B cell (primary cell): ENCODE data around the gene LIPF. TPM values are rescaled to one million over a fixed set of nuclear protein-coding genes. Genes with fewer than 3 reads are reported as not detected.

Source experiments
- ATAC-seq: fragments of 200-7000 bp; cut with Tn5 transposase; one replicate; pipeline ENCODE4 v1.10.0; 2021; ENCODE audit warnings: low read depth, mild to moderate bottlenecking, moderate number of reproducible peaks, moderate library complexity
- CTCF ChIA-PET: fragments of 350-600 bp; sonication (Branson Sonifier 250); formaldehyde crosslinking; loops from one replicate; lab custom pipeline; 2021; ENCODE audit warnings: antibody characterized with exemption, inconsistent platforms; lab: Charles Lee
- POLR2A ChIA-PET: fragments of 350-600 bp; sonication (Branson Sonifier 250); formaldehyde crosslinking; loops from one replicate; lab custom pipeline; 2021; ENCODE audit warnings: antibody characterized with exemption; lab: Charles Lee
- DNase-seq: peaks from one replicate; pipeline ENCODE4 v3.0.0; 2013
- H2AFZ ChIP-seq: 2 replicates; pipeline ENCODE4 v1.6.1; 2012; ENCODE audit warnings: mild to moderate bottlenecking, low read depth, low read length; ENCODE audit not compliant: insufficient read depth, poor library complexity, severe bottlenecking
- H3K27ac ChIP-seq, 2 donors: 1 replicate in 1 of 2; 2 replicates in 1 of 2; pipeline ENCODE4 v1.5.1; 2012 to 2013; ENCODE audit warnings: low read length in 2 of 2, mild to moderate bottlenecking in 2 of 2, moderate library complexity in 1 of 2
- H3K27me3 ChIP-seq, 4 experiments: fragments of 200-600 bp in 1 of 4; sonication (generic) in 1 of 4; replicated peaks in 1 of 4; 1 replicate in 2 of 4; 2 replicates in 2 of 4; pipeline versions ENCODE4 v1.6.1 to v1.7.0; 2013 to 2016; ENCODE audit warnings: low read length in 3 of 4, mild to moderate bottlenecking in 2 of 4, mixed read lengths in 1 of 4, moderate library complexity in 1 of 4; ENCODE audit not compliant: insufficient read depth in 4 of 4, control insufficient read depth in 3 of 4; ENCODE audit errors: control extremely low read depth in 1 of 4
- H3K36me3 ChIP-seq, 2 experiments: replicated peaks in 1 of 2; 1 replicate in 1 of 2; 2 replicates in 1 of 2; pipeline versions ENCODE4 v1.6.1 to v1.7.1; 2013; ENCODE audit warnings: low read length in 1 of 2; ENCODE audit not compliant: insufficient read depth in 2 of 2, control insufficient read depth in 1 of 2; ENCODE audit errors: control extremely low read depth in 1 of 2, extremely low read depth in 1 of 2
- H3K4me1 ChIP-seq, 2 donors: fragments of 200-600 bp in 1 of 2; sonication (generic) in 1 of 2; 1 replicate in 1 of 2; 2 replicates in 1 of 2; pipeline versions ENCODE4 v1.5.1 to v1.6.1; 2013 to 2017; ENCODE audit warnings: low read length in 2 of 2; ENCODE audit not compliant: control insufficient read depth in 2 of 2, insufficient read depth in 2 of 2
- H3K4me2 ChIP-seq: replicated peaks from 2 replicates; pipeline ENCODE3; 2012; ENCODE audit warnings: mild to moderate bottlenecking, low read depth, low read length; ENCODE audit not compliant: poor library complexity, severe bottlenecking
- H3K4me3 ChIP-seq, 5 experiments: fragments of 200-600 bp in 1 of 5; sonication (generic) in 1 of 5; 1 replicate in 3 of 5; 2 replicates in 2 of 5; pipeline versions ENCODE4 v1.5.1 to v1.7.0; 2011 to 2016; ENCODE audit warnings: low read length in 4 of 5, mild to moderate bottlenecking in 4 of 5, low read depth in 2 of 5, control low read depth in 1 of 5, moderate library complexity in 1 of 5; ENCODE audit not compliant: insufficient read depth in 1 of 5; ENCODE audit errors: control extremely low read depth in 1 of 5, extremely low read depth in 1 of 5
- H3K79me2 ChIP-seq: fragments of 200-600 bp; sonication (generic); one replicate; pipeline ENCODE4 v1.6.0; 2016; ENCODE audit warnings: low read length; ENCODE audit not compliant: control insufficient read depth, insufficient read depth
- H3K9ac ChIP-seq: fragments of 200-600 bp; sonication (generic); 2 replicates; pipeline ENCODE4 v1.6.1; 2017; ENCODE audit warnings: mild to moderate bottlenecking, low read length, moderate library complexity
- H3K9me3 ChIP-seq, 3 donors: one replicate each; pipeline versions ENCODE4 v1.6.1 to v1.7.1; 2013; ENCODE audit warnings: low read length in 2 of 3; ENCODE audit not compliant: control insufficient read depth in 2 of 3, insufficient read depth in 1 of 3; ENCODE audit errors: control extremely low read depth in 1 of 3
- H4K20me1 ChIP-seq: 2 replicates; pipeline ENCODE4 v1.6.0; 2012; ENCODE audit warnings: mild to moderate bottlenecking, low read length; ENCODE audit not compliant: insufficient read depth, control insufficient read depth, poor library complexity, severe bottlenecking
- H3K27ac Mint-ChIP-seq: one replicate; pipeline ENCODE4 v1.8.0; 2021; ENCODE audit warnings: mixed read lengths
- H3K27me3 Mint-ChIP-seq: one replicate; pipeline ENCODE4 v1.8.0; 2021; ENCODE audit warnings: mixed read lengths
- H3K4me1 Mint-ChIP-seq: one replicate; pipeline ENCODE4 v1.8.0; 2021; ENCODE audit warnings: mixed read lengths
- H3K4me3 Mint-ChIP-seq: one replicate; pipeline ENCODE4 v1.8.0; 2021; ENCODE audit warnings: mixed read lengths
- H3K9me3 Mint-ChIP-seq: one replicate; pipeline ENCODE4 v1.8.0; 2022; ENCODE audit warnings: mixed read lengths; ENCODE audit not compliant: insufficient read depth
- EZH2 ChIP-seq: IDR thresholded peaks from 2 replicates; pipeline ENCODE4 v1.6.1; 2012; ENCODE audit warnings: borderline replicate concordance, low read depth, mild to moderate bottlenecking, moderate library complexity, low read length; ENCODE audit not compliant: insufficient read depth, poor library complexity, severe bottlenecking
- WGBS: methylation state at CpG from one replicate; pipeline ENCODE4 v1.1.5; 2013; ENCODE audit warnings: missing lambda C conversion rate; ENCODE audit not compliant: insufficient coverage; 5-methylcytosine and 5-hydroxymethylcytosine counted together
- intact Hi-C: fragments of 100-400 bp; cut with micrococcal nuclease; formaldehyde crosslinking; loops from one replicate; pipeline ENCODE4 v1.10.0; 2022
- polyA plus RNA-seq: library from polyadenylated mRNA; depleted of rRNA; stranded (reverse); fragments of >200 nt; gene quantifications from 2 replicates; pipeline ENCODE4 v1.2.3, GENCODE V29; 2012
- total RNA-seq, 2 donors: library from RNA; stranded (reverse); fragments of 120-200 nt in 1 of 2; gene quantifications; 1 replicate in 1 of 2; 2 replicates in 1 of 2; pipeline versions ENCODE4 v1.2.3 to v1.2.4, GENCODE V29; 2013 to 2022
- TF ChIP-seq, protein P1 (sequence below): fragments of 200-600 bp; IDR thresholded peaks from one replicate; pipeline ENCODE4 v1.8.0; 2022; ENCODE audit warnings: antibody characterized with exemption, mild to moderate bottlenecking

The LIPF gene
- total and polyA plus RNA-seq, 2 donors (not counting 1 experiment from before 2014, with no cell fraction given): not detected

DNA sequence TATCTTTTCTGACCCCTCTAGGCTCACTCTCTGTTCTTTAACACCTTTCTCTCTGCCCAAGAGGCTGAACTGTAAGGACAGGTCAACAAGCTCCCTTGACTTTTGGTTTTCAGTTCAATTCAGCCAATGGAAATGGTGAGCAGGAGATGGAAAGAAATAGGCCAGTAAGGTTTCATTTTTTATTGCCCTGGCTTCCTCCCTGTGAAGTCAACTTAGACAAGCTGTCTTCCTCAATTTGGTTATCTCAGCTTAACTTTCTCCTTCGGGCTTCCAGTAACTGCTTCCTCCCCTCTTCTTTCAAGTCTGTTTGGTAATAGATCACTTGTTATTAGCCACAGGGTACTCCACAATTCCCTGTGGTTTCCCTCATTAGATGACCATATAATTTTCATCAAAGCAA lies 61.6 kb downstream of the LIPF start:
- CTCF ChIA-PET: no interaction called here
- H3K4me1 ChIP-seq: no peaks in the 10 kb centered on the region
- no peak for ATAC-seq
- no peak for DNase-seq
- TF ChIP-seq, protein P1, sequence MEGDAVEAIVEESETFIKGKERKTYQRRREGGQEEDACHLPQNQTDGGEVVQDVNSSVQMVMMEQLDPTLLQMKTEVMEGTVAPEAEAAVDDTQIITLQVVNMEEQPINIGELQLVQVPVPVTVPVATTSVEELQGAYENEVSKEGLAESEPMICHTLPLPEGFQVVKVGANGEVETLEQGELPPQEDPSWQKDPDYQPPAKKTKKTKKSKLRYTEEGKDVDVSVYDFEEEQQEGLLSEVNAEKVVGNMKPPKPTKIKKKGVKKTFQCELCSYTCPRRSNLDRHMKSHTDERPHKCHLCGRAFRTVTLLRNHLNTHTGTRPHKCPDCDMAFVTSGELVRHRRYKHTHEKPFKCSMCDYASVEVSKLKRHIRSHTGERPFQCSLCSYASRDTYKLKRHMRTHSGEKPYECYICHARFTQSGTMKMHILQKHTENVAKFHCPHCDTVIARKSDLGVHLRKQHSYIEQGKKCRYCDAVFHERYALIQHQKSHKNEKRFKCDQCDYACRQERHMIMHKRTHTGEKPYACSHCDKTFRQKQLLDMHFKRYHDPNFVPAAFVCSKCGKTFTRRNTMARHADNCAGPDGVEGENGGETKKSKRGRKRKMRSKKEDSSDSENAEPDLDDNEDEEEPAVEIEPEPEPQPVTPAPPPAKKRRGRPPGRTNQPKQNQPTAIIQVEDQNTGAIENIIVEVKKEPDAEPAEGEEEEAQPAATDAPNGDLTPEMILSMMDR: no peak
- TF ChIP-seq EZH2: no peak
- peak overlapping the region; percentile 43 for H2AFZ ChIP-seq
- H3K4me3 ChIP-seq: no peak overlapping the region
- no CpG with 5 or more reads among the region's 1 CpG for WGBS
- no peaks in the 10 kb centered on the region for H3K79me2 ChIP-seq
- H3K4me2 ChIP-seq: no peak overlapping the region
- no peaks in the 10 kb centered on the region for H3K27me3 ChIP-seq
- H3K27me3 Mint-ChIP-seq: no peaks in the 10 kb centered on the region
- POLR2A ChIA-PET: no interaction called here
- H3K9me3 ChIP-seq: no peaks in the 10 kb centered on the region
- intact Hi-C loops: no loop called here
- H3K27ac Mint-ChIP-seq: no peak overlapping the region
- H4K20me1 ChIP-seq: no peaks in the 10 kb centered on the region
- no peak overlapping the region for H3K27ac ChIP-seq
- peaks cover 6% of the 10 kb centered on the region for H3K4me1 Mint-ChIP-seq
- H3K4me3 Mint-ChIP-seq: no peak overlapping the region
- H3K9me3 Mint-ChIP-seq: no peaks in the 10 kb centered on the region
- no peak overlapping the region for H3K9ac ChIP-seq
- H3K36me3 ChIP-seq: no peaks in the 10 kb centered on the region

DNA sequence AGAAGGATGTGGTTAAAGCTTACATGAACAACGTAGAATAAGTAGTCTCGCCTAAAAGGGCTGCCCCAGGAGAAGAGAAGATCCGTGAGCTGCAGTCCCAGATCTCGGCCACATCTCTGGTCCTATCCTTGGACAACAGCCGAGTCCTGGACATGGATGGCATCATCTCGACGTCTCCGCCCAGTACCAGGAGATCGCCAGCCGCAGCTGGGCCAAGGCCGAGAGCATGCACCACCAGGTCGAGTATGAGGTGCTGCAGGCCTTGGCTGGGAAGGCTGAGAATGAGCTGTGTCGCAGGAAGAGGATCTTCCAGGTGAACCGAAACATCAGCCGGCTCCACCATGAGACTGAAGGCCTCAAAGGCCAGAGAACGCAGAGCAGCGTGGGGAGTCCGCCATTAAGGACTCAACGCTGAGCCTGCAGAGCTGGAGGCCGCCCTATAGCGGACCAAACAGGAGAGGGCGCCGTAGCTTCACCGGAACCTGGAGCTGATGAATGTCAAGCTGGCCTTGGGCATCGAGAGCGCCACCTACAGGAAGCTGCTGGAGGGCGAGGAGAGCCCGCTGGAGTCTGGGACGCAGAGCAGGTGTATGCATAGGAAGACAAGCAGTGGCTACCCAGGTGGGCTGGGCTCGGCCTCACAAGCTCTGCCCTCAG lies 64.0 kb downstream of the LIPF start:
- Mint-ChIP-seq H3K4me1 (peaks cover 10% of the 10 kb centered on the region), H3K4me3 (no peak overlapping the region), H3K27me3 (no peaks in the 10 kb centered on the region), H3K27ac (no peak overlapping the region), H3K9me3 (no peaks in the 10 kb centered on the region)
- no peaks in the 10 kb centered on the region for H3K79me2 ChIP-seq
- no peak for TF ChIP-seq EZH2
- TF ChIP-seq, protein P1: no peak
- peaks cover 0 to under 1% of the 10 kb centered on the region in 2 donors for H3K4me1 ChIP-seq
- H3K9ac ChIP-seq: no peak overlapping the region
- ChIA-PET POLR2A (no interaction called here), CTCF (interaction anchor here (0.5 kb wide), 1 partner anchor 339 kb away, joined by 3 read pairs; no protein-coding TSS in a partner anchor)
- H3K4me3 ChIP-seq: no peak overlapping the region
- 91% methylated on average over 30 of the region's 30 CpGs for WGBS
- H3K36me3 ChIP-seq: no peaks in the 10 kb centered on the region
- H3K27me3 ChIP-seq: no peaks in the 10 kb centered on the region
- H3K4me2 ChIP-seq: no peak overlapping the region
- no peak overlapping the region for H2AFZ ChIP-seq
- no peaks in the 10 kb centered on the region for H3K9me3 ChIP-seq
- ATAC-seq (no peak), DNase-seq (peak; percentile 8)
- intact Hi-C loops: no loop called here
- H3K27ac ChIP-seq: no peak overlapping the region
- no peaks in the 10 kb centered on the region for H4K20me1 ChIP-seq
